GM19240 (cell line): Measurements from ENCODE around the gene FHL3.
"Not testable (repeated sequence)": the region's sequence is repeated elsewhere in the genome, so short reads cannot be mapped to it uniquely, and the experiment has no call there.

Experiments
- DNase-seq: peaks from one replicate; pipeline ENCODE4 v3.0.0; 2011; ENCODE audit warnings: low spot score; ENCODE audit not compliant: insufficient read length

FHL3 gene

GRCh38 chr1:37989361-37989930, 15.9 kb downstream of the FHL3 start:
- no peak for DNase-seq

GRCh38 chr1:37987679-37988078, 17.6 kb downstream of the FHL3 start:
- no peak for DNase-seq

GRCh38 chr1:37983546-37983945, 21.8 kb downstream of the FHL3 start:
- no peak for DNase-seq

- no peak for DNase-seq
Measured at GRCh38 chr1:37978541-37978940, 26.8 kb downstream of the FHL3 start.

GRCh38 chr1:37975083-37975482, 30.2 kb downstream of the FHL3 start:
- DNase-seq, result not testable (repeated sequence)

- no peak for DNase-seq
Measured at GRCh38 chr1:37974567-37974966, 30.7 kb downstream of the FHL3 start.

- not testable (repeated sequence) for DNase-seq
Measured at GRCh38 chr1:37973684-37974083, 31.6 kb downstream of the FHL3 start.

GRCh38 chr1:37965301-37965700, 40.0 kb downstream of the FHL3 start:
- no peak for DNase-seq

GRCh38 chr1:37964106-37964505, 41.2 kb downstream of the FHL3 start:
- DNase-seq, result not testable (repeated sequence)

GRCh38 chr1:37958690-37959089, 46.6 kb downstream of the FHL3 start:
- DNase-seq, result no peak

GRCh38 chr1:37955685-37956084, 49.6 kb downstream of the FHL3 start:
- no peak for DNase-seq

- DNase-seq, result no peak
Measured at GRCh38 chr1:37954316-37954971, 50.9 kb downstream of the FHL3 start.

- no peak for DNase-seq
Measured at GRCh38 chr1:37952738-37953137, 52.6 kb downstream of the FHL3 start.

- no peak for DNase-seq
Measured at GRCh38 chr1:37951783-37952624, 53.3 kb downstream of the FHL3 start.

GRCh38 chr1:37951041-37951782, 54.1 kb downstream of the FHL3 start:
- no peak for DNase-seq

GRCh38 chr1:37949524-37950152, 55.7 kb downstream of the FHL3 start:
- DNase-seq, result no peak

- no peak for DNase-seq
Measured at GRCh38 chr1:37948841-37949240, 56.5 kb downstream of the FHL3 start.

- DNase-seq, result no peak
Measured at GRCh38 chr1:37948166-37948565, 57.1 kb downstream of the FHL3 start.

GRCh38 chr1:37947364-37947763, 58.0 kb downstream of the FHL3 start:
- DNase-seq, result no peak
